Measurements from ENCODE around the gene CELA2A. TPM values are rescaled to one million over a fixed set of nuclear protein-coding genes. Genes with fewer than 3 reads are reported as not detected.
"Not testable (repeated sequence)": the region's sequence is repeated elsewhere in the genome, so short reads cannot be mapped to it uniquely, and the experiment has no call there.

Gene CELA2A
- total RNA-seq, 1 donor from 2014 or later, result not detected

DNA sequence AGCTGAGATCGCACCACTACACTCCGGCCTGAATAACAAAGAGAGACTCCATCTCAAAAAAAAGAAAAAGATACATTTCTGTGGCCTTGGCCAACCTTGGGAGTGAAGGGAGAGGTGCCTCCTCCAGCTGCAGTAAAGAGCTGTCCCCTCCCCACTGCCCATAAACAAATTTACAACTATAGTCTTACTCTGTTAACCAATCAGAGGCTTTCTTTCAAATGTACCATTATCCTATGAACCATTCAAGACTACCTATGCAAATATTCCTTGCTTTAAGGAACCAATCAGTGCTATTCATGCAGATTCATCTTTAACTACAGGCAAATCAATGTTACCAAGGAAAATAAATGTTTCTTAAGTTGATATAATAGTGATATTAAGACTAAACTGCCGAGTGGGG is 20.4 kb downstream of the CELA2A start:
- H3K4me1 ChIP-seq, result no peaks in the 10 kb centered on the region
- no peak for DNase-seq
- no peak overlapping the region for H3K4me3 ChIP-seq
- TF ChIP-seq, protein P1, sequence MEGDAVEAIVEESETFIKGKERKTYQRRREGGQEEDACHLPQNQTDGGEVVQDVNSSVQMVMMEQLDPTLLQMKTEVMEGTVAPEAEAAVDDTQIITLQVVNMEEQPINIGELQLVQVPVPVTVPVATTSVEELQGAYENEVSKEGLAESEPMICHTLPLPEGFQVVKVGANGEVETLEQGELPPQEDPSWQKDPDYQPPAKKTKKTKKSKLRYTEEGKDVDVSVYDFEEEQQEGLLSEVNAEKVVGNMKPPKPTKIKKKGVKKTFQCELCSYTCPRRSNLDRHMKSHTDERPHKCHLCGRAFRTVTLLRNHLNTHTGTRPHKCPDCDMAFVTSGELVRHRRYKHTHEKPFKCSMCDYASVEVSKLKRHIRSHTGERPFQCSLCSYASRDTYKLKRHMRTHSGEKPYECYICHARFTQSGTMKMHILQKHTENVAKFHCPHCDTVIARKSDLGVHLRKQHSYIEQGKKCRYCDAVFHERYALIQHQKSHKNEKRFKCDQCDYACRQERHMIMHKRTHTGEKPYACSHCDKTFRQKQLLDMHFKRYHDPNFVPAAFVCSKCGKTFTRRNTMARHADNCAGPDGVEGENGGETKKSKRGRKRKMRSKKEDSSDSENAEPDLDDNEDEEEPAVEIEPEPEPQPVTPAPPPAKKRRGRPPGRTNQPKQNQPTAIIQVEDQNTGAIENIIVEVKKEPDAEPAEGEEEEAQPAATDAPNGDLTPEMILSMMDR (IDR thresholded peaks at IDR 0.05; ENCODE audit: borderline replicate concordance), result no peak
- H3K9me3 ChIP-seq (replicated peaks), result no peaks in the 10 kb centered on the region
- intact Hi-C loops (cut with micrococcal nuclease), result no loop called here
- no peaks in the 10 kb centered on the region for H3K36me3 ChIP-seq
- no peaks in the 10 kb centered on the region for H3K27me3 ChIP-seq (ENCODE audit: low read depth)
- no peak overlapping the region for H3K27ac ChIP-seq (replicated peaks)

DNA sequence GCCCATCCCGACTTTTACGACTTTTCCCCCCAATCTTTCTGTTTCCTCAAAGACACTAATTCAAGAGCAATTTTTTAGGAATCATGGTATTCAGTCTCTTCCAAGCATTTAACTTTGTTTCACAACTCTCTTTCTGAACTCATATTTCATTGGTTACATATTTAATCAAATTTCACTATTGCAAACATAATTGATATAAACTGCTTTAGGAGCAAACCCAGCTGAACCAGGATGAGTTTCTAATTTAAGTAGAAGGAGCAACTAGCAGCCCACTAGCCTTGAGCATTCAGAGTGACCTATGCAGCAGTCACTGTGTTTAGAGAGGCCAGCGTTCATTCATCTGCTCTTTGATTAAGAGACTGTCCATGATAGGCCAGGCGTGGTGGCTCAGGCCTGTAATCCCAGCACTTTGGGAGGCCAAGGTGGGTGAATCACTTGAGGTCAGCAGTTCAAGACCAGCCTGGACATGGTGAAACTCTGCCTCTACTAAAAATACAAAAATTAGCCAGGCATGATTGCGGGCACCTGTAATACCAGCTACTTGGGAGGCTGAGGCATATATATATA is 21.2 kb downstream of the CELA2A start:
- Histone ChIP-seq H3K36me3 (no peaks in the 10 kb centered on the region), H3K9me3 (replicated peaks) (no peaks in the 10 kb centered on the region), H3K27me3 (ENCODE audit: low read depth) (no peaks in the 10 kb centered on the region), H3K27ac (replicated peaks) (no peak overlapping the region), H3K4me3 (no peak overlapping the region), H3K4me1 (no peaks in the 10 kb centered on the region)
- intact Hi-C loops (cut with micrococcal nuclease), result no loop called here
- no peak for DNase-seq
- TF ChIP-seq, protein P1 (IDR thresholded peaks at IDR 0.05; ENCODE audit: borderline replicate concordance), result no peak

GRCh38 chr1:15479654-15480347 is 23.3 kb downstream of the CELA2A start:
- intact Hi-C loops (cut with micrococcal nuclease), result no loop called here
- no peaks in the 10 kb centered on the region for H3K36me3 ChIP-seq
- TF ChIP-seq, protein P1 (IDR thresholded peaks at IDR 0.05; ENCODE audit: borderline replicate concordance), result no peak
- no peaks in the 10 kb centered on the region for H3K4me1 ChIP-seq
- H3K27me3 ChIP-seq (ENCODE audit: low read depth), result no peaks in the 10 kb centered on the region
- no peak overlapping the region for H3K27ac ChIP-seq (replicated peaks)
- no peak overlapping the region for H3K4me3 ChIP-seq
- H3K9me3 ChIP-seq (replicated peaks), result no peaks in the 10 kb centered on the region
- no peak for DNase-seq

- H3K4me1 ChIP-seq; DNase-seq; H3K9me3 ChIP-seq (replicated peaks); H3K27ac ChIP-seq (replicated peaks); H3K27me3 ChIP-seq (ENCODE audit: low read depth); H3K4me3 ChIP-seq; H3K36me3 ChIP-seq; intact Hi-C loops (cut with micrococcal nuclease): not testable (repeated sequence)
Observed at GRCh38 chr1:15482455-15482854, 25.9 kb downstream of the CELA2A start.

DNA sequence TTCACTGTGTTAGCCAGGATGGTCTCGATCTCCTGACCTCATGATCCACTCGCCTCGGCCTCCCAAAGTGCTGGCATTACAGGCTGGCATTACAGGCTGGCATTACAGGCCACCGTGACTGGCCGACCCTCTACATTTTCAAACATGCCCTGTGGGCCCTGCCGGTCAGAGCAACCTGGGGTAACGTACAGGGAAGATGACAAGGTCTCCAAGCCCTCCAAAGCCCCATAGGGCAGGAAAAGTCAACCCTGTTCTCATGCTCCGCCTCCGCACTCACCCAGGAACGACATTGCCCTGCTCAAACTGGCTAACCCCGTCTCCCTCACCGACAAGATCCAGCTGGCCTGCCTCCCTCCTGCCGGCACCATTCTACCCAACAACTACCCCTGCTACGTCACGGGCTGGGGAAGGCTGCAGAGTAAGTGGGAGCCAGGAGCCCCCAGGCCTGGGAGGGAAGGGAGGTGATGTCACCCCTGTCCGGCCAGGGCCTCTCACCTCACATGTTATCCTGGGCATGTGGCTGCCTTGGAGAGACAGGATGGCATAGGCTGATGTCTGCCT is 26.5 kb downstream of the CELA2A start:
- H3K27me3 ChIP-seq (ENCODE audit: low read depth); H3K9me3 ChIP-seq (replicated peaks); H3K36me3 ChIP-seq; DNase-seq; H3K4me3 ChIP-seq; intact Hi-C loops (cut with micrococcal nuclease); H3K27ac ChIP-seq (replicated peaks); H3K4me1 ChIP-seq: not testable (repeated sequence)

DNA sequence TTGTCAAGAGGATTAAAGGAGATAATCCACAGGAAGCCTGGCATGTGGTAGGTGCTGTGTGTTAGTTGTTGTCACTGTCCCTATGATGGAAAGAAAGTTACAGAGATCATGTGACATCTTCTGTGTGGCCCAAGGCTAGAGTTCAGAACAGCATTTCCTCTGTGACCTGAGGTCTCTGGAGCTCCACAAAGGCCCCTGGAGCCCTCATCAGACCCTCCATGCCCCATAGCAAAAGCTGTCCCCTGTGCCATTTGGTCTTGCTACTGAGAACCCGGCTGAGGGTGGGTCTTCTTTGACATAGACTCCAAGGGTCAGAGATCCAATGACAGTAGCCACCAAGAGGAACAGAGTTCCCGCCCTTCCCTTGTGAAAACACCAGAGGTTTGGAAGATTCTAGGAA is 27.4 kb downstream of the CELA2A start:
- TF ChIP-seq, protein P1 (IDR thresholded peaks at IDR 0.05; ENCODE audit: borderline replicate concordance), result no peak
- H3K27ac ChIP-seq (replicated peaks), result no peak overlapping the region

DNA sequence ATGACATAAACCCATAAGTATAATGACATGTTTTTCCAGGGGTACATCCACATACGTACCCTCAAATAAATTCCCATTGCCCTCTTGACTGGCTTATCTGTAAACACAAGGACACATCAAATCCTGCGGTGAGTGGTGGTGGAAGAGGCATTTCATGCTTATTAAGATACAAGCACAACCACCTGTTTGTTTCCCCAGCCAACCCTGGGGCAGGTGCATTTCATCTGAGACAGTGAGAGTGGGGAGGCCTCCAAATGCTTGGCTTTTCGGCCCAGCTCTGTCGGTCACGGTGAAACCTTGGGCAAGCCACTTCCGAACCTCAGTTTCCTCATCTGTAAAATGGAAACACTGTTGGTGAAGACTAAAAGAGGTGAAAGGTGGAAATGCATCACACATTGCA is 27.9 kb downstream of the CELA2A start:
- H3K27me3 ChIP-seq (ENCODE audit: low read depth); intact Hi-C loops (cut with micrococcal nuclease); DNase-seq: not testable (repeated sequence)

More for the DNA sequence above, 27.4 kb downstream of the CELA2A start:
- no peak overlapping the region for H3K4me3 ChIP-seq
- H3K4me1 ChIP-seq, result peaks cover 4% of the 10 kb centered on the region
- intact Hi-C loops (cut with micrococcal nuclease), result no loop called here
- no peaks in the 10 kb centered on the region for H3K9me3 ChIP-seq (replicated peaks)
- H3K36me3 ChIP-seq, result peaks cover 4% of the 10 kb centered on the region
- no peaks in the 10 kb centered on the region for H3K27me3 ChIP-seq (ENCODE audit: low read depth)
- DNase-seq, result no peak

More for the DNA sequence above, 27.9 kb downstream of the CELA2A start:
- not testable (repeated sequence) for H3K4me3 ChIP-seq; H3K4me1 ChIP-seq; H3K27ac ChIP-seq (replicated peaks); H3K36me3 ChIP-seq; H3K9me3 ChIP-seq (replicated peaks)
